Measurements from ENCODE around the gene GABRA5.

Gene GABRA5

DNA sequence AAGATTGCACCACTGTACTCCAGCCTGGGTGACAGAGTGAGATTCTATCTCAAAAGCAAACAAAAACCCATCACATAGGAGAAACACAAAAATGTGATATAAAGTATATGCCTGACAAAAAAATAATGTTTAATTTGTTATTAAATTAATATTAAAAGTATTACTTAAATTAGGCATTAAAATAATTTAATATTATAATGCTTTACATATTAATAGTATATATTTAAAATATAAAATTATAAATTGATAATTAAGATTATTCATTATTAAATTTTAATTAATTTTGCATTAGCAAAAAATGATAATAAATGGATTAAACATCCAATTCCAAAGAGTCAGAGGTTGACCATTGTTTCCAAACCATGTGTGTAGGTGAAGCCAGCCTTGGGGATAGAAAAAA lies 22.0 kb upstream of the GABRA5 start:
- DNase-seq (ENCODE audit: low read depth) = no peak
- TF ChIP-seq, protein P1, sequence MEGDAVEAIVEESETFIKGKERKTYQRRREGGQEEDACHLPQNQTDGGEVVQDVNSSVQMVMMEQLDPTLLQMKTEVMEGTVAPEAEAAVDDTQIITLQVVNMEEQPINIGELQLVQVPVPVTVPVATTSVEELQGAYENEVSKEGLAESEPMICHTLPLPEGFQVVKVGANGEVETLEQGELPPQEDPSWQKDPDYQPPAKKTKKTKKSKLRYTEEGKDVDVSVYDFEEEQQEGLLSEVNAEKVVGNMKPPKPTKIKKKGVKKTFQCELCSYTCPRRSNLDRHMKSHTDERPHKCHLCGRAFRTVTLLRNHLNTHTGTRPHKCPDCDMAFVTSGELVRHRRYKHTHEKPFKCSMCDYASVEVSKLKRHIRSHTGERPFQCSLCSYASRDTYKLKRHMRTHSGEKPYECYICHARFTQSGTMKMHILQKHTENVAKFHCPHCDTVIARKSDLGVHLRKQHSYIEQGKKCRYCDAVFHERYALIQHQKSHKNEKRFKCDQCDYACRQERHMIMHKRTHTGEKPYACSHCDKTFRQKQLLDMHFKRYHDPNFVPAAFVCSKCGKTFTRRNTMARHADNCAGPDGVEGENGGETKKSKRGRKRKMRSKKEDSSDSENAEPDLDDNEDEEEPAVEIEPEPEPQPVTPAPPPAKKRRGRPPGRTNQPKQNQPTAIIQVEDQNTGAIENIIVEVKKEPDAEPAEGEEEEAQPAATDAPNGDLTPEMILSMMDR (IDR thresholded peaks at IDR 0.05; ENCODE audit: low read length, missing control alignments) = no peak
- H3K4me3 ChIP-seq (replicated peaks; ENCODE audit: low read depth, low read length) = no peak overlapping the region

DNA sequence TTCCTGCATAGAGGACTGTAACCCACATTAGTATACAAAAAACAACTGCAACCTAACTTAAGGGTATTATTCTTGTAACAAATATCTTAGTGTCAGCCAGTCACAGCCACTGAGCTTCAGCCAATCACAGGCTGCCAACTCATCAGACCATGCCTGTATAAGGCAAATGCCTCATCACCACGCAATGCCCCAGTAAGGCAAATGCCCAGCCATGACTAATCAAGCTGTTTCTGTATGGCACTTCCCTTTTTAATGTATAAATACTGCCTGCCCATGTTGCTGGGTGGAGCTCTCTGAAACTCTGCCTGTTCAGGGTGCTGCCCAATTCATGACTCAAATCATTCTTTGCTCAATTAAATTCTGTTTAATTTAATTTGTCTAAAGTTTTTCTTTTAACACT lies 18.4 kb upstream of the GABRA5 start:
- no peak for DNase-seq (ENCODE audit: low read depth)
- H3K4me3 ChIP-seq (replicated peaks; ENCODE audit: low read depth, low read length) = no peak overlapping the region
- TF ChIP-seq, protein P1 (IDR thresholded peaks at IDR 0.05; ENCODE audit: low read length, missing control alignments) = no peak

DNA sequence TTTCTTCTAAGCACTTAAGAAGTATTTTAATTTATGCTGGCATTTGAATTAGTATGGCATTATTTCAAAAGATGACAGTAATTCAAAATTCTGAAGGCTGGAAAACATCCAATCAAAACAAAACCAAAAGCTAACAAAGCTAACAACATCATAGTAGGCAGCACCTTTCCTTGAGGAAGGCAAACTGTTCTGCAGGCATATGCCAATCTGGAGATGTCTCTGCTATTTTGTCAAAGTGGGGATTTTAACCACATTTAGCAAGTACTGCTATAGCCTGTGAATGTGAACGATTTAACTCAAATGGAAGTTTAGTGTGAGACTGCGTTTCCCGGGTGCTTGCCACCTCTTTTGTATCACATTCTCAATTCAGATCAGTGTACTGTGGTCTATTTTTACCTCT lies 16.7 kb upstream of the GABRA5 start:
- no peak overlapping the region for H3K4me3 ChIP-seq (replicated peaks; ENCODE audit: low read depth, low read length)
- DNase-seq (ENCODE audit: low read depth) = no peak
- TF ChIP-seq, protein P1 (IDR thresholded peaks at IDR 0.05; ENCODE audit: low read length, missing control alignments) = no peak

DNA sequence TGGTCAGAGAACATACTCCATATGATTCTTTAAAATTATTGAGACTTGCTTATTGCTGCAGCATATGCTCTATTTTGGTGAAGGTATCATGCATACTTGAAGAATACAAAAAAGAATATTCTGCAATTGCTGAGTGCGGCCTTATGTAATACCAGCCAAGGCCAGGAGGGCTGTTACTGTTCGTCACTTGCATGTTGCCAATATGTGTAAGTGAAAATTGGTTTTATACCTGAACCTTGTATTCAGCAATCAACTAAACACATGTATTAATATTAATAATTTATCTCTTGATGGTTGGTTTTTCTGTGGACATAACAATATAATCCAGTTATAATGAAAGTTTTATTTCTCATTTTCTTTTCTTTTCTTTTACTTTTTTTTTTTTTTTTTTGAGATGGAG lies 13.9 kb upstream of the GABRA5 start:
- DNase-seq (ENCODE audit: low read depth) = no peak
- TF ChIP-seq, protein P1 (IDR thresholded peaks at IDR 0.05; ENCODE audit: low read length, missing control alignments) = no peak

DNA sequence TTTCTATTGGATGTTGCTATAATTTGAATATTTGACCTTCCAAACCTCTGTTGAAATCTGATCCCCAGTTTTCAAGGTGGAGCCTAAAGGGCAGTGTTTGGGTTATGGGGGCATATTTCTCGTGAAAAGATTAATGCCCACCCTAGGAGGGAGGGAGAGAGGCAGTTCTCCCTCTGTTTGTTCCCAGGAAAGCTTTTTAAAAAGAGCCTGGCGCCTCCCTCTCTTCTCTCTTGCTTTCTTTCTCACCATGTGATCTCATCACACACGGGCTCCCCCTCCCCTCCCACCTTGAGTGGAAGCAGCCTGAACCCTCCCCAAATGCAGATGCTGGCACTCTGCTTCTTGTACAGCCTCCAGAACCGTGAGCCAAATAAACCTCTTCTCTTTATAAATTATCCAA lies 12.4 kb upstream of the GABRA5 start:
- DNase-seq (ENCODE audit: low read depth) = no peak
- TF ChIP-seq, protein P1 (IDR thresholded peaks at IDR 0.05; ENCODE audit: low read length, missing control alignments) = no peak
- H3K4me3 ChIP-seq (replicated peaks; ENCODE audit: low read depth, low read length) = no peak overlapping the region

More for the DNA sequence above, 13.9 kb upstream of the GABRA5 start:
- no peak overlapping the region for H3K4me3 ChIP-seq (replicated peaks; ENCODE audit: low read depth, low read length)

GRCh38 chr15:26864664-26865191 lies 2.1 kb upstream of the GABRA5 start:
- TF ChIP-seq, protein P1 (IDR thresholded peaks at IDR 0.05; ENCODE audit: low read length, missing control alignments) = peak; percentile 51
- no peak overlapping the region for H3K4me3 ChIP-seq (replicated peaks; ENCODE audit: low read depth, low read length)
- DNase-seq (ENCODE audit: low read depth) = peak; percentile 50

Measured in fibroblast of pulmonary artery (primary cell).